Neural progenitor cell (in vitro differentiated cells): ENCODE data around the gene TTLL3.

Experiments
- EZH2 ChIP-seq: fragments of 200-600 bp; sonication (generic); IDR thresholded peaks from 2 replicates; pipeline ENCODE4 v1.6.1; 2017; ENCODE audit warnings: antibody characterized with exemption, mild to moderate bottlenecking, moderate library complexity
- EZH2phosphoT487 ChIP-seq: fragments of 200-600 bp; sonication (generic); IDR thresholded peaks from 2 replicates; pipeline ENCODE4 v1.6.1; 2017; ENCODE audit warnings: antibody characterized with exemption
- TF ChIP-seq, protein P1 (sequence below): fragments of 200-600 bp; sonication (generic); IDR thresholded peaks from 2 replicates; pipeline ENCODE4 v1.5.1; 2017; ENCODE audit warnings: antibody characterized with exemption, mild to moderate bottlenecking

DNA sequence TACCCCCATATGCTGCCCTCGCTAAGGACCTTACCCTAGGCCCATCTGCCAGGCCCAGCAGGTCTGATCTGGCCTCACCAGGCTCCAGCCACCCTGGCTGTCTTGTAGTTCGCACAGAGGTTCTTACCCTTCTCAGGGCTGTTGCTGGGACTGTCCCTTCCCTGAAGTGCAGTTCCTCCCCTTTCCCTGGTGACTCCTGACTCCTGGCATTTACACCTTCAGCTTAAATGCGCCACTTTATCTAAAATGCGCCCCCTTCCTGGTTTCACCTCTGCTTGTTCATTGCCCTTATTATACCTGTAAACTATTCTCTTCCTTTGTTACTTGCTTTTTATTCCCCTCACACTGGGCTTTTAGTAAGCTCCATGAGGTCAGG, 835 bp upstream of the TTLL3 start:
- TF ChIP-seq, protein P1, sequence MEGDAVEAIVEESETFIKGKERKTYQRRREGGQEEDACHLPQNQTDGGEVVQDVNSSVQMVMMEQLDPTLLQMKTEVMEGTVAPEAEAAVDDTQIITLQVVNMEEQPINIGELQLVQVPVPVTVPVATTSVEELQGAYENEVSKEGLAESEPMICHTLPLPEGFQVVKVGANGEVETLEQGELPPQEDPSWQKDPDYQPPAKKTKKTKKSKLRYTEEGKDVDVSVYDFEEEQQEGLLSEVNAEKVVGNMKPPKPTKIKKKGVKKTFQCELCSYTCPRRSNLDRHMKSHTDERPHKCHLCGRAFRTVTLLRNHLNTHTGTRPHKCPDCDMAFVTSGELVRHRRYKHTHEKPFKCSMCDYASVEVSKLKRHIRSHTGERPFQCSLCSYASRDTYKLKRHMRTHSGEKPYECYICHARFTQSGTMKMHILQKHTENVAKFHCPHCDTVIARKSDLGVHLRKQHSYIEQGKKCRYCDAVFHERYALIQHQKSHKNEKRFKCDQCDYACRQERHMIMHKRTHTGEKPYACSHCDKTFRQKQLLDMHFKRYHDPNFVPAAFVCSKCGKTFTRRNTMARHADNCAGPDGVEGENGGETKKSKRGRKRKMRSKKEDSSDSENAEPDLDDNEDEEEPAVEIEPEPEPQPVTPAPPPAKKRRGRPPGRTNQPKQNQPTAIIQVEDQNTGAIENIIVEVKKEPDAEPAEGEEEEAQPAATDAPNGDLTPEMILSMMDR, result no peak
- TF ChIP-seq EZH2 (no peak), EZH2phosphoT487 (no peak)
